Endothelial cell of umbilical vein (primary cell): ENCODE measurements around the gene RBM4B. TPM values are rescaled to one million over a fixed set of nuclear protein-coding genes. Genes with fewer than 3 reads are reported as not detected.

ENCODE experiments used
- BruUV-seq: library from RNA; stranded (reverse); fragments of 400-500 nt; replicated peaks from 2 replicates; lab custom pipeline; 2021; lab: Mats Ljungman, UMichigan
- CTCF ChIA-PET: fragments of 300-600, 350-600 bp; sonication (Branson Sonifier 250); formaldehyde crosslinking; loops from one replicate; lab custom pipeline; 2021; ENCODE audit warnings: antibody characterized with exemption, inconsistent platforms; lab: Charles Lee
- POLR2A ChIA-PET: fragments of 300-600, 350-600 bp; sonication (Branson Sonifier 250); formaldehyde crosslinking; loops from one replicate; lab custom pipeline; 2021; ENCODE audit warnings: antibody characterized with exemption, inconsistent platforms; lab: Charles Lee
- DNase-seq: peaks from one replicate; pipeline ENCODE4 v3.0.0-alpha.2; 2011; ENCODE audit warnings: low read depth, low spot score
- FAIRE-seq: peaks from 2 replicates; lab custom pipeline; 2011; peaks lifted over from hg19 to GRCh38; lab: Jason Lieb, UNC
- H2AFZ ChIP-seq: 2 replicates; pipeline ENCODE4 v1.6.0; 2012; ENCODE audit warnings: low read depth, low read length, control low read depth, inconsistent platforms
- H3K27ac ChIP-seq: 2 replicates; pipeline ENCODE4 v1.5.1; 2011; ENCODE audit warnings: low read depth, mild to moderate bottlenecking, control low read depth, low read length, moderate library complexity; ENCODE audit not compliant: insufficient read depth
- H3K27me3 ChIP-seq, 2 experiments: 2 replicates each; pipeline versions ENCODE4 v1.6.0 to v1.6.1; 2011; ENCODE audit warnings: low read length in 2 of 2, mixed read lengths in 1 of 2; ENCODE audit not compliant: control insufficient read depth in 2 of 2, insufficient read depth in 2 of 2
- H3K36me3 ChIP-seq, 2 experiments: 2 replicates in 1 of 2; 3 replicates in 1 of 2; pipeline ENCODE4 v1.5.1; 2011; ENCODE audit warnings: low read length in 2 of 2, mild to moderate bottlenecking in 1 of 2, moderate library complexity in 1 of 2; ENCODE audit not compliant: control insufficient read depth in 2 of 2, insufficient read depth in 2 of 2; ENCODE audit errors: extremely low read depth in 1 of 2
- H3K4me1 ChIP-seq: 3 replicates; pipeline ENCODE4 v1.5.1; 2011; ENCODE audit warnings: mild to moderate bottlenecking, low read length; ENCODE audit not compliant: control insufficient read depth, insufficient read depth; ENCODE audit errors: extremely low read depth
- H3K4me2 ChIP-seq: 2 replicates; pipeline ENCODE4 v1.6.1; 2011; ENCODE audit warnings: low read length, control low read depth, mixed read lengths; ENCODE audit not compliant: insufficient read depth
- H3K4me3 ChIP-seq, 3 experiments: fragments of 200-600 bp in 1 of 3; sonication (generic), shearing (Covaris generic) in 1 of 3; replicated peaks in 1 of 3; 2 replicates each; pipeline ENCODE4 v1.5.1; 2011 to 2016; ENCODE audit warnings: control low read depth in 3 of 3, low read length in 3 of 3, mild to moderate bottlenecking in 2 of 3, inconsistent platforms in 1 of 3, low read depth in 1 of 3, moderate library complexity in 1 of 3; ENCODE audit not compliant: insufficient read depth in 1 of 3
- H3K79me2 ChIP-seq: 2 replicates; pipeline ENCODE4 v1.6.0; 2012; ENCODE audit warnings: low read length, inconsistent platforms; ENCODE audit not compliant: control insufficient read depth, insufficient read depth
- H3K9ac ChIP-seq: replicated peaks from 2 replicates; pipeline ENCODE3; 2011; ENCODE audit warnings: low read length, control low read depth; ENCODE audit not compliant: insufficient read depth; ENCODE audit errors: extremely low read depth
- H3K9me1 ChIP-seq: replicated peaks from 3 replicates; pipeline ENCODE4 v1.6.0; 2011; ENCODE audit warnings: mild to moderate bottlenecking, low read length; ENCODE audit not compliant: control insufficient read depth, insufficient read depth; ENCODE audit errors: extremely low read depth
- H3K9me3 ChIP-seq: replicated peaks from 2 replicates; pipeline ENCODE4 v1.5.1; 2012; ENCODE audit warnings: low read length, inconsistent platforms; ENCODE audit not compliant: control insufficient read depth, insufficient read depth
- H4K20me1 ChIP-seq: replicated peaks from 2 replicates; pipeline ENCODE3; 2011; ENCODE audit warnings: mild to moderate bottlenecking, low read length; ENCODE audit not compliant: control insufficient read depth, insufficient read depth; ENCODE audit errors: extremely low read depth
- EZH2 ChIP-seq: IDR thresholded peaks from 2 replicates; pipeline ENCODE4 v1.6.1; 2012; ENCODE audit warnings: borderline replicate concordance, low read depth, mild to moderate bottlenecking, moderate library complexity, low read length, inconsistent platforms; ENCODE audit not compliant: severe bottlenecking
- FOS ChIP-seq: IDR thresholded peaks from 2 replicates; pipeline ENCODE4 v1.6.1; 2011; ENCODE audit warnings: mild to moderate bottlenecking, low read length, moderate library complexity, borderline replicate concordance; ENCODE audit not compliant: insufficient read depth
- GATA2 ChIP-seq: IDR thresholded peaks from 2 replicates; pipeline ENCODE4 v1.7.0; 2011; ENCODE audit warnings: low read depth, mild to moderate bottlenecking, moderate library complexity, mixed read lengths, low read length; ENCODE audit not compliant: insufficient read length, insufficient read depth
- JUN ChIP-seq: IDR thresholded peaks from 2 replicates; pipeline ENCODE4 v1.6.1; 2011; ENCODE audit warnings: borderline replicate concordance, low read depth; ENCODE audit not compliant: insufficient read length, insufficient read depth
- MAX ChIP-seq: IDR thresholded peaks from 2 replicates; pipeline ENCODE4 v1.6.1; 2011; ENCODE audit not compliant: insufficient read depth, insufficient read length
- MYC ChIP-seq: IDR thresholded peaks from one replicate; pipeline ENCODE4 v1.6.1; 2011; ENCODE audit warnings: mild to moderate bottlenecking, low read depth, low read length
- POLR2A ChIP-seq: IDR thresholded peaks from 2 replicates; pipeline ENCODE4 v1.6.1; 2012; ENCODE audit warnings: low read depth, mild to moderate bottlenecking, control low read depth, low read length
- POLR2AphosphoS5 ChIP-seq: IDR thresholded peaks from 2 replicates; pipeline ENCODE4 v1.6.1; 2012; ENCODE audit warnings: low read depth, mild to moderate bottlenecking, control low read depth, low read length, moderate library complexity; ENCODE audit not compliant: insufficient read depth
- dilution Hi-C: fragments of 300-500 bp; cut with MboI; formaldehyde crosslinking; loops from one replicate; pipeline ENCODE4 v1.15.0; 2019; ENCODE audit warnings: low sequenced_read_pairs; ENCODE audit not compliant: extremely low pct_ligation_motif_present
- intact Hi-C: fragments of 100-400 bp; cut with micrococcal nuclease; formaldehyde crosslinking; loops from one replicate; pipeline ENCODE4 v1.10.0; 2022
- polyA plus RNA-seq, 4 experiments: library from polyadenylated mRNA; depleted of rRNA in 3 of 4; stranded (reverse) in 3 of 4; unstranded in 1 of 4; fragments of >200 nt; gene quantifications; 2 replicates each; pipeline versions ENCODE4 v1.2.1 to v1.2.3, GENCODE V29; 2011 to 2012; ENCODE audit warnings: missing spikeins in 1 of 4
- total RNA-seq: library from RNA; stranded (reverse); gene quantifications from 2 replicates; pipeline ENCODE4 v1.2.3, GENCODE V29; 2021
- TF ChIP-seq, protein P1 (sequence below), 2 donors: IDR thresholded peaks; 1 replicate in 1 of 2; 2 replicates in 1 of 2; pipeline ENCODE4 v1.5.1; 2011; ENCODE audit warnings: low read length in 2 of 2, mild to moderate bottlenecking in 2 of 2, moderate library complexity in 2 of 2, control low read depth in 1 of 2, inconsistent platforms in 1 of 2, low read depth in 1 of 2; ENCODE audit not compliant: insufficient read depth in 1 of 2; ENCODE audit errors: extremely low read depth in 1 of 2

The RBM4B gene
- total and polyA plus RNA-seq, 2 donors (not counting 3 experiments of a cell fraction or from before 2014, with no cell fraction given), result 22.2 to 31.2 TPM

DNA sequence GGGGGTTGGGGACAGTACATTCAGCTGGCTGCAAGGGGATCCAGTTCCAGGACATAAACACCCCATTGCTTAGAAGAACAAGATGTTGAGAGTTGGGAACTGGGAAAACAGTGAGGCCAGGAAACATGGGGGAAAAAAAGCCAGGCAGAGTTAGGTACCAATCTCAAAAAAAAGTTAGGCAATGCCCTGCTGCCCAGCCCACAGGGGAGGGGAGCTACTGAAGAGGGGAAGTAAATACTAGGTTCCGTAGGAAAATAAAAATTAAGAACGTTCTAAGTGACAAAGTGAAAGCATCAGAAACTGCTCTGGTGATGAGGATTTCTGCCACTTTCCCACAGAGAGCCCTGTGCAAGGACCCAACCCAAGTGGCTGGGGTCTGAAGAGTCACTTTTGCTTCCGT, 39.3 kb upstream of the RBM4B start:
- Histone ChIP-seq H3K27me3 (no peaks in the 10 kb centered on the region), H3K27ac (no peak overlapping the region), H2AFZ (no peak overlapping the region), H3K9ac (no peak overlapping the region), H3K4me1 (no peaks in the 10 kb centered on the region), H3K9me1 (no peaks in the 10 kb centered on the region), H3K36me3 (no peaks in the 10 kb centered on the region), H3K4me2 (no peak overlapping the region), H3K4me3 (no peak overlapping the region), H3K79me2 (no peaks in the 10 kb centered on the region), H4K20me1 (no peaks in the 10 kb centered on the region), H3K9me3 (no peaks in the 10 kb centered on the region)
- TF ChIP-seq MAX, result no peak
- DNase-seq (no peak), FAIRE-seq (no peak)
- ChIA-PET POLR2A (no interaction called here), CTCF (no interaction called here)
- BruUV-seq, result no TSS peak
- intact Hi-C loops, result no loop called here
- dilution Hi-C loops, result no loop called here

DNA sequence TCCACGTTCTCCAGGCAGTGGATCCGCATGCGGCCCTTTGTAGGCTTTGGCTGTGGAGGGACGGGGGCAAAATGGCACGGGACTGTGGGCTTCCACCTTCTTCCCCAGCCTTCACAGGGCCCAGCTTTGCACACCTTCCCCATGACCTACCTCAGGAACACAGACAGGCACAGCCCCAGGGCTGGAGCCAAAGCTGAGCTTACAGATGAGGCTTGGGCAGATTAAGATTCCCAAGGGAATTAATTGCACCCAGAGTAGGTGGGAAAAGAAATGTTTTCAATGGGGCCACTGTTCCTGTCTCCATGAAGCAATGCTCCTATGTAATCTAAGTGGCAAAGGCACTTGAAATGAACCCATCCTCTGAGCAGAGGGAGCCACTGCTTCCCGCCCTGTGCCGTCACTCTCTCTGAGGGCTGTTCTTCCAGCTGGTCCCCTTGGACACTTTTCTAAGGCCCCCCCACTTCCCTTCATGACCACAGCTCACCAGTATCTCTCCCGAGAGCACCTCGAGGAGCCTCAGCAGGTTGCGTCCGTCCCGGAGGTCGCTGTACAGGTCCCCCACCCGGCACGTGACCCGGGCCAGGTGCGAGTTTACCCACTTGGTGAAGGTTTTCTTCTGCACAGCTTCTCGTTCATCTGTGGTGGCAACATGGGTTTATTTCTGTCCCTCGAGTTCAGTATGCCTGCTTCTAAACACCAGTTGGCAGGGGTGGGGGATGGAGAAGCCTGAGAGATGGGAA, 37.8 kb upstream of the RBM4B start:
- Histone ChIP-seq H3K27me3 (no peaks in the 10 kb centered on the region), H3K9ac (no peak overlapping the region), H2AFZ (no peak overlapping the region), H3K4me1 (no peaks in the 10 kb centered on the region), H3K9me1 (no peaks in the 10 kb centered on the region), H3K27ac (no peak overlapping the region), H3K4me3 (no peak overlapping the region), H3K36me3 (no peaks in the 10 kb centered on the region), H3K4me2 (no peak overlapping the region), H3K79me2 (no peaks in the 10 kb centered on the region), H3K9me3 (no peaks in the 10 kb centered on the region), H4K20me1 (no peaks in the 10 kb centered on the region)
- intact Hi-C loops (no loop called here), dilution Hi-C loops (no loop called here)
- TF ChIP-seq, protein P1, sequence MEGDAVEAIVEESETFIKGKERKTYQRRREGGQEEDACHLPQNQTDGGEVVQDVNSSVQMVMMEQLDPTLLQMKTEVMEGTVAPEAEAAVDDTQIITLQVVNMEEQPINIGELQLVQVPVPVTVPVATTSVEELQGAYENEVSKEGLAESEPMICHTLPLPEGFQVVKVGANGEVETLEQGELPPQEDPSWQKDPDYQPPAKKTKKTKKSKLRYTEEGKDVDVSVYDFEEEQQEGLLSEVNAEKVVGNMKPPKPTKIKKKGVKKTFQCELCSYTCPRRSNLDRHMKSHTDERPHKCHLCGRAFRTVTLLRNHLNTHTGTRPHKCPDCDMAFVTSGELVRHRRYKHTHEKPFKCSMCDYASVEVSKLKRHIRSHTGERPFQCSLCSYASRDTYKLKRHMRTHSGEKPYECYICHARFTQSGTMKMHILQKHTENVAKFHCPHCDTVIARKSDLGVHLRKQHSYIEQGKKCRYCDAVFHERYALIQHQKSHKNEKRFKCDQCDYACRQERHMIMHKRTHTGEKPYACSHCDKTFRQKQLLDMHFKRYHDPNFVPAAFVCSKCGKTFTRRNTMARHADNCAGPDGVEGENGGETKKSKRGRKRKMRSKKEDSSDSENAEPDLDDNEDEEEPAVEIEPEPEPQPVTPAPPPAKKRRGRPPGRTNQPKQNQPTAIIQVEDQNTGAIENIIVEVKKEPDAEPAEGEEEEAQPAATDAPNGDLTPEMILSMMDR (IDR thresholded peaks at IDR 0.05; ENCODE audit: extremely low read depth in 1 of 2, insufficient read depth in 1 of 2, low read depth in 1 of 2, low read length in 2 of 2), result no peak
- TF ChIP-seq JUN (no peak), POLR2AphosphoS5 (no peak), MYC (no peak), MAX (no peak), FOS (no peak), GATA2 (no peak), POLR2A (no peak), EZH2 (no peak)
- POLR2A ChIA-PET, result no interaction called here
- DNase-seq, result no peak
- no TSS peak for BruUV-seq
- no peak for FAIRE-seq
- CTCF ChIA-PET, result interaction anchor here (1.0 kb wide), 2 partner anchors 11 to 37 kb away, joined by 3 to 4 read pairs; no protein-coding TSS in a partner anchor
